Liver (tissue), 9 donors: Measurements from ENCODE around the gene SPO11. TPM values are rescaled to one million over a fixed set of nuclear protein-coding genes. Genes with fewer than 3 reads are reported as not detected.

Experiments used
- DNase-seq: peaks from one replicate; pipeline ENCODE4 v3.0.0-alpha.2; 2017; ENCODE audit warnings: low spot score
- H3K27ac ChIP-seq, 2 donors: one replicate each; pipeline ENCODE4 v1.7.0; 2013; ENCODE audit warnings: inconsistent platforms in 2 of 2, low read length in 2 of 2, control low read depth in 1 of 2, low read depth in 1 of 2, mild to moderate bottlenecking in 1 of 2
- H3K27me3 ChIP-seq, 4 donors: one replicate each; pipeline versions ENCODE4 v1.6.1 to v1.7.0; 2013; ENCODE audit warnings: low read length in 3 of 4, inconsistent platforms in 1 of 4, mild to moderate bottlenecking in 1 of 4, moderate library complexity in 1 of 4; ENCODE audit not compliant: control insufficient read depth in 4 of 4, insufficient read depth in 4 of 4
- H3K36me3 ChIP-seq, 4 donors: one replicate each; pipeline versions ENCODE4 v1.6.1 to v1.7.0; 2013; ENCODE audit warnings: low read length in 3 of 4, mild to moderate bottlenecking in 3 of 4, low read depth in 1 of 4, moderate library complexity in 1 of 4; ENCODE audit not compliant: control insufficient read depth in 4 of 4, insufficient read depth in 3 of 4
- H3K4me1 ChIP-seq, 4 donors: one replicate each; pipeline versions ENCODE4 v1.6.1 to v1.7.0; 2013; ENCODE audit warnings: low read length in 3 of 4, mild to moderate bottlenecking in 3 of 4, moderate library complexity in 1 of 4; ENCODE audit not compliant: control insufficient read depth in 4 of 4, insufficient read depth in 4 of 4
- H3K4me3 ChIP-seq, 3 donors: one replicate each; pipeline versions ENCODE4 v1.6.1 to v1.7.0; 2013; ENCODE audit warnings: low read length in 3 of 3, control low read depth in 1 of 3, low read depth in 1 of 3, mild to moderate bottlenecking in 1 of 3
- H3K9ac ChIP-seq, 2 donors: one replicate each; pipeline ENCODE4 v1.7.0; 2013; ENCODE audit warnings: low read length in 2 of 2, mild to moderate bottlenecking in 2 of 2, moderate library complexity in 2 of 2, control low read depth in 1 of 2, low read depth in 1 of 2
- H3K9me3 ChIP-seq, 4 donors: one replicate each; pipeline versions ENCODE4 v1.6.1 to v1.7.0; 2013; ENCODE audit warnings: low read length in 3 of 4; ENCODE audit not compliant: control insufficient read depth in 4 of 4
- FOXA1 ChIP-seq: IDR thresholded peaks from 2 replicates; pipeline ENCODE4 v1.6.1; 2016; ENCODE audit warnings: antibody characterized with exemption
- FOXA2 ChIP-seq: IDR thresholded peaks from 2 replicates; pipeline ENCODE4 v1.6.1; 2016; ENCODE audit warnings: antibody characterized with exemption
- GABPA ChIP-seq, 2 donors: IDR thresholded peaks in 1 of 2; conservative IDR thresholded peaks in 1 of 2; 2 replicates each; pipeline ENCODE4 v1.6.1; 2016; ENCODE audit warnings: antibody characterized with exemption in 2 of 2, mild to moderate bottlenecking in 1 of 2, moderate library complexity in 1 of 2
- HNF4A ChIP-seq, 2 donors: conservative IDR thresholded peaks; 2 replicates each; pipeline ENCODE4 v1.6.1; 2016; ENCODE audit warnings: antibody characterized with exemption in 2 of 2, mild to moderate bottlenecking in 2 of 2
- HNF4G ChIP-seq: IDR thresholded peaks from 2 replicates; pipeline ENCODE4 v1.6.1; 2016; ENCODE audit warnings: antibody characterized with exemption
- JUND ChIP-seq, 2 donors: IDR thresholded peaks; 2 replicates each; pipeline ENCODE4 v1.6.1; 2016; ENCODE audit warnings: antibody characterized with exemption in 2 of 2
- NR2F2 ChIP-seq: IDR thresholded peaks from 2 replicates; pipeline ENCODE4 v1.6.1; 2016; ENCODE audit warnings: antibody characterized with exemption
- RAD21 ChIP-seq, 2 donors: IDR thresholded peaks; 2 replicates each; pipeline ENCODE4 v1.6.1; 2016; ENCODE audit warnings: antibody characterized with exemption in 2 of 2, mild to moderate bottlenecking in 2 of 2
- RXRA ChIP-seq, 2 donors: IDR thresholded peaks; 2 replicates each; pipeline ENCODE4 v1.6.1; 2017 to 2018; ENCODE audit warnings: antibody characterized with exemption in 2 of 2, mild to moderate bottlenecking in 1 of 2
- TAF1 ChIP-seq: conservative IDR thresholded peaks from 2 replicates; pipeline ENCODE4 v1.6.1; 2016; ENCODE audit warnings: antibody characterized with exemption, mild to moderate bottlenecking
- YY1 ChIP-seq: IDR thresholded peaks from 2 replicates; pipeline ENCODE4 v1.6.1; 2016; ENCODE audit warnings: antibody characterized with exemption, mild to moderate bottlenecking
- WGBS: extraction: QIAGEN DNeasy Blood & Tissue Kit; methylation state at CpG from one replicate; pipeline ENCODE4 v1.1.7; 2013; 5-methylcytosine and 5-hydroxymethylcytosine counted together
- polyA plus RNA-seq, 2 donors: library from polyadenylated mRNA; stranded (reverse) in 1 of 2; unstranded in 1 of 2; fragments of 200-250 nt in 1 of 2; fragments of >200 nt in 1 of 2; fragmentation: Nextera tagmentation in 1 of 2; extraction: Ambion mirVana in 1 of 2; gene quantifications; one replicate each; pipeline versions ENCODE4 v1.2.1 to v1.2.3, GENCODE V29; 2013 to 2015
- total RNA-seq, 2 donors: library from RNA; depleted of rRNA; stranded (reverse); fragments of >200 nt; gene quantifications; one replicate each; pipeline ENCODE4 v1.2.3, GENCODE V29; 2014
- TF ChIP-seq, protein P1 (sequence below): IDR thresholded peaks from 2 replicates; pipeline ENCODE4 v1.6.1; 2016; ENCODE audit warnings: antibody characterized with exemption
- TF ChIP-seq, protein P2 (sequence below): IDR thresholded peaks from 2 replicates; pipeline ENCODE4 v1.6.1; 2016; ENCODE audit warnings: antibody characterized with exemption
- TF ChIP-seq, protein P3 (sequence below): IDR thresholded peaks from 2 replicates; pipeline ENCODE4 v1.6.1; 2016; ENCODE audit warnings: antibody characterized with exemption, mild to moderate bottlenecking
- TF ChIP-seq, protein P4 (sequence below): IDR thresholded peaks from 2 replicates; pipeline ENCODE4 v1.6.1; 2016; ENCODE audit warnings: antibody characterized with exemption
- TF ChIP-seq, protein P5 (sequence below): fragments of 150-350 bp; IDR thresholded peaks from 2 replicates; pipeline ENCODE4 v1.5.1; 2017; ENCODE audit warnings: improper control_type of control experiment, low read depth, low read length; ENCODE audit not compliant: missing input control
- donor health status: healthy.
- donor health status: healthy.
- donor health status: healthy.
- donor health status: healthy.
- donor health status: healthy.

Gene SPO11
- total and polyA plus RNA-seq, 4 donors = not detected

DNA sequence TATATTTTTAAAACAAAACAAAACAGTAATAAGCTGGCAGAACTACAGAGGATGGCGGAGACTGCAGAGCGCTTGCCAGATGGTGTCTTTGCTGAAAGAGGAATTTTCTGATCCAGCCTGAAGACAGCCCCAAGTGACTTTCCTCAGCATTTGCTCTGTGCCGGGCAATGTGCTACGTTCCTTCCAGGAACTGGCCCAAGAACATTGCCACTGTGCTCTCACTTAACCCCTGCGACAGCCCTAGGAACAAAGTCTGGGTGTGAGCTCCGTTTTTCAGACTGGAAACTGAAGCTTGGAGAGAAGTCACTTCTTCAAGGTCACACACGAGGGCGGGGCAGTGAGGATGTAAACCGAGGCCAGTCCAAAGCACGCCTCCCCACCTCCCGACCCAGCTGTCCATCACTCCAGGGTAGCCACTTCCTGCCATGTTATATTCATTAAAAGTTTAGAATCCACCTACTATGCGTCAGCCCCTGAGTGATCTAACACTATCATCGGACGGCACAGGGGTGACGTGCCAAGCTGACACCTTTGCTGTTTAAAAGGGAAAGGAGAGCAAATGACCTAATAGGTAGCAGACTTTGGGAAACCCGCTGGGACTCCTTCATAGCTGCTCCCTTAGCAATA lies 40.8 kb upstream of the SPO11 start:
- TF ChIP-seq, protein P1, sequence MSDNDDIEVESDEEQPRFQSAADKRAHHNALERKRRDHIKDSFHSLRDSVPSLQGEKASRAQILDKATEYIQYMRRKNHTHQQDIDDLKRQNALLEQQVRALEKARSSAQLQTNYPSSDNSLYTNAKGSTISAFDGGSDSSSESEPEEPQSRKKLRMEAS = no peak
- TF ChIP-seq YY1 = no peak
- TF ChIP-seq, protein P2, sequence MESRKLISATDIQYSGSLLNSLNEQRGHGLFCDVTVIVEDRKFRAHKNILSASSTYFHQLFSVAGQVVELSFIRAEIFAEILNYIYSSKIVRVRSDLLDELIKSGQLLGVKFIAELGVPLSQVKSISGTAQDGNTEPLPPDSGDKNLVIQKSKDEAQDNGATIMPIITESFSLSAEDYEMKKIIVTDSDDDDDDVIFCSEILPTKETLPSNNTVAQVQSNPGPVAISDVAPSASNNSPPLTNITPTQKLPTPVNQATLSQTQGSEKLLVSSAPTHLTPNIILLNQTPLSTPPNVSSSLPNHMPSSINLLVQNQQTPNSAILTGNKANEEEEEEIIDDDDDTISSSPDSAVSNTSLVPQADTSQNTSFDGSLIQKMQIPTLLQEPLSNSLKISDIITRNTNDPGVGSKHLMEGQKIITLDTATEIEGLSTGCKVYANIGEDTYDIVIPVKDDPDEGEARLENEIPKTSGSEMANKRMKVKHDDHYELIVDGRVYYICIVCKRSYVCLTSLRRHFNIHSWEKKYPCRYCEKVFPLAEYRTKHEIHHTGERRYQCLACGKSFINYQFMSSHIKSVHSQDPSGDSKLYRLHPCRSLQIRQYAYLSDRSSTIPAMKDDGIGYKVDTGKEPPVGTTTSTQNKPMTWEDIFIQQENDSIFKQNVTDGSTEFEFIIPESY = no peak
- no peak for TF ChIP-seq FOXA1
- no peak for TF ChIP-seq RAD21 (IDR thresholded peaks at IDR 0.05)
- no peak for TF ChIP-seq GABPA (IDR thresholded peaks at IDR 0.05 in 1 of 2, conservative IDR thresholded peaks at IDR 0.05 in 1 of 2)
- no peak for TF ChIP-seq FOXA2
- TF ChIP-seq, protein P3, sequence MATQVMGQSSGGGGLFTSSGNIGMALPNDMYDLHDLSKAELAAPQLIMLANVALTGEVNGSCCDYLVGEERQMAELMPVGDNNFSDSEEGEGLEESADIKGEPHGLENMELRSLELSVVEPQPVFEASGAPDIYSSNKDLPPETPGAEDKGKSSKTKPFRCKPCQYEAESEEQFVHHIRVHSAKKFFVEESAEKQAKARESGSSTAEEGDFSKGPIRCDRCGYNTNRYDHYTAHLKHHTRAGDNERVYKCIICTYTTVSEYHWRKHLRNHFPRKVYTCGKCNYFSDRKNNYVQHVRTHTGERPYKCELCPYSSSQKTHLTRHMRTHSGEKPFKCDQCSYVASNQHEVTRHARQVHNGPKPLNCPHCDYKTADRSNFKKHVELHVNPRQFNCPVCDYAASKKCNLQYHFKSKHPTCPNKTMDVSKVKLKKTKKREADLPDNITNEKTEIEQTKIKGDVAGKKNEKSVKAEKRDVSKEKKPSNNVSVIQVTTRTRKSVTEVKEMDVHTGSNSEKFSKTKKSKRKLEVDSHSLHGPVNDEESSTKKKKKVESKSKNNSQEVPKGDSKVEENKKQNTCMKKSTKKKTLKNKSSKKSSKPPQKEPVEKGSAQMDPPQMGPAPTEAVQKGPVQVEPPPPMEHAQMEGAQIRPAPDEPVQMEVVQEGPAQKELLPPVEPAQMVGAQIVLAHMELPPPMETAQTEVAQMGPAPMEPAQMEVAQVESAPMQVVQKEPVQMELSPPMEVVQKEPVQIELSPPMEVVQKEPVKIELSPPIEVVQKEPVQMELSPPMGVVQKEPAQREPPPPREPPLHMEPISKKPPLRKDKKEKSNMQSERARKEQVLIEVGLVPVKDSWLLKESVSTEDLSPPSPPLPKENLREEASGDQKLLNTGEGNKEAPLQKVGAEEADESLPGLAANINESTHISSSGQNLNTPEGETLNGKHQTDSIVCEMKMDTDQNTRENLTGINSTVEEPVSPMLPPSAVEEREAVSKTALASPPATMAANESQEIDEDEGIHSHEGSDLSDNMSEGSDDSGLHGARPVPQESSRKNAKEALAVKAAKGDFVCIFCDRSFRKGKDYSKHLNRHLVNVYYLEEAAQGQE = no peak
- TF ChIP-seq HNF4A (conservative IDR thresholded peaks at IDR 0.05) = no peak
- no peak for TF ChIP-seq HNF4G
- TF ChIP-seq RXRA (IDR thresholded peaks at IDR 0.05) = no peak
- TF ChIP-seq TAF1 = no peak
- TF ChIP-seq, protein P4, sequence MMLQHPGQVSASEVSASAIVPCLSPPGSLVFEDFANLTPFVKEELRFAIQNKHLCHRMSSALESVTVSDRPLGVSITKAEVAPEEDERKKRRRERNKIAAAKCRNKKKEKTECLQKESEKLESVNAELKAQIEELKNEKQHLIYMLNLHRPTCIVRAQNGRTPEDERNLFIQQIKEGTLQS = no peak
- no peak for TF ChIP-seq NR2F2
- TF ChIP-seq, protein P5, sequence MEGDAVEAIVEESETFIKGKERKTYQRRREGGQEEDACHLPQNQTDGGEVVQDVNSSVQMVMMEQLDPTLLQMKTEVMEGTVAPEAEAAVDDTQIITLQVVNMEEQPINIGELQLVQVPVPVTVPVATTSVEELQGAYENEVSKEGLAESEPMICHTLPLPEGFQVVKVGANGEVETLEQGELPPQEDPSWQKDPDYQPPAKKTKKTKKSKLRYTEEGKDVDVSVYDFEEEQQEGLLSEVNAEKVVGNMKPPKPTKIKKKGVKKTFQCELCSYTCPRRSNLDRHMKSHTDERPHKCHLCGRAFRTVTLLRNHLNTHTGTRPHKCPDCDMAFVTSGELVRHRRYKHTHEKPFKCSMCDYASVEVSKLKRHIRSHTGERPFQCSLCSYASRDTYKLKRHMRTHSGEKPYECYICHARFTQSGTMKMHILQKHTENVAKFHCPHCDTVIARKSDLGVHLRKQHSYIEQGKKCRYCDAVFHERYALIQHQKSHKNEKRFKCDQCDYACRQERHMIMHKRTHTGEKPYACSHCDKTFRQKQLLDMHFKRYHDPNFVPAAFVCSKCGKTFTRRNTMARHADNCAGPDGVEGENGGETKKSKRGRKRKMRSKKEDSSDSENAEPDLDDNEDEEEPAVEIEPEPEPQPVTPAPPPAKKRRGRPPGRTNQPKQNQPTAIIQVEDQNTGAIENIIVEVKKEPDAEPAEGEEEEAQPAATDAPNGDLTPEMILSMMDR = no peak
- TF ChIP-seq JUND (IDR thresholded peaks at IDR 0.05) = no peak
- Histone ChIP-seq H3K27me3 (peaks cover 0 to 7% (median 6%) of the 10 kb centered on the region in 4 donors), H3K4me1 (no peaks in the 10 kb centered on the region), H3K36me3 (no peaks in the 10 kb centered on the region), H3K27ac (no peak overlapping the region), H3K9ac (no peak overlapping the region), H3K4me3 (no peak overlapping the region), H3K9me3 (no peaks in the 10 kb centered on the region)
- 48% methylated on average over 16 of the region's 16 CpGs for WGBS
- no peak for DNase-seq
